Stimulated activated CD4-positive, alpha-beta T cell treated with anti-CD3 and anti-CD28 coated beads, Interleukin-4, amount 100 ng/mL, for 24 hours (primary cell): ENCODE results near the gene ST3GAL3.

Experiments
- DNase-seq: peaks from one replicate; pipeline ENCODE4 v3.0.0-alpha.2; 2020

ST3GAL3 gene

DNA sequence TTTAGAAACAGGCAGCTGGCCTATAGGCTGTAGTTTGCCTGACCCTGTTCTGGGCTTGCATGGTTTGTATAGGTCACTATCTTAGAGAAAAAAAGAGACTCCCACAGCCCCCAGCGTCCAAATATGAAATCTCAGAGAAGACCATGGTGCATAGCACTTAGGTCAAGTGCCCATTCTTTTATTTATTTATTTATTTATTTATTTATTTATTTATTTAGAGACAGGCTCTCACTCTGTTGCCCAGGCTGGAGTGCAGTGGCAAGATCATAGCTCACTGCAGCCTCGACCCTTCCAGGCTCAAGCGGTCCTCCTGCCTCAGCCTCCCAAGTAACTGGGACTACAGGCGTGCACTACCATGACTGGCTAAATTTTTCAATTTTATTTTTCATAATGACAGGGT is 175.4 kb downstream of the ST3GAL3 start:
- DNase-seq, result no peak

DNA sequence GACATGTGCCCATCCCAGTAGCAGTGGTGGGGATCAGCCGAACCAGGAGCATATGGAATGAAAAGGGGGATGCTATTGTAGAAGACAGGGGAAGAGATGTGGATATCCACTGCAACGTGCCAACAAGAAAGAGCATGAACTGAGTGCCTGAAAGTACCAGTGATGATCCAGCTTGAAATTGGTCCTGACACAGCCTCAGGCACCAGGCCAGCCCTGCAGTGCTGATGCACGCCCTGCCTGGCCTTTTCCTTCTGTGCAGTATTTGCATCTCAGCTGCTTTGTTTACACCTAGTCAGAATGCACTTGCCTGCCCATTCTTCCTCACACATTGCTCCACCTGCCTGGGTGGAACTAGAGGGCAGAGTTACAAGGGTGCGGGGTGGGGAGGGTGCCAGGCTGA is 176.0 kb downstream of the ST3GAL3 start:
- no peak for DNase-seq

DNA sequence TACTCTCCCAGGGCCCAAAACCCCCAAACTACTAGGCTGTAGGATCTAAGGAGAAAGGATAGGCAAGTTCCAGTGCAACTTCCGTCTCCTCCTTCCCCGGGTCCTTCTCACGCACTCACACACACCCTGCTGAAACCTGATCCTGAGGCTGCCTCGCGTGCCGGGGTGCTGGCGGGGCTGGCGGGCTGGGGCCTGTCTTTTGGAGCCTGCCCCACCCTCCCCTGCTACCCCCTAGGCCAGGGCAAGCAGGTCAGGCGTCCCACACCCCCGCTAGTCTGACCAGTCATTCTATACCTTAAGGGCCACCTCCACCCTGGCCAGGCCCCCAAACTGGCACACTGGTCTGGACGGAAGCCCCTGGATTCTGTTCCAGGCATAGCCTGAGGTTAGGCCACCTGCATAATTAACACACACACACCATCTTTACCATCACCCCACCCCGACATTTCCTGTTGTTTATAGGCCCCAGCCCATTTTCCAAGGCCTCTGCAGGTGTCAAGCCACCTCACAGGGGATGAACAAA is 178.0 kb downstream of the ST3GAL3 start:
- no peak for DNase-seq

DNA sequence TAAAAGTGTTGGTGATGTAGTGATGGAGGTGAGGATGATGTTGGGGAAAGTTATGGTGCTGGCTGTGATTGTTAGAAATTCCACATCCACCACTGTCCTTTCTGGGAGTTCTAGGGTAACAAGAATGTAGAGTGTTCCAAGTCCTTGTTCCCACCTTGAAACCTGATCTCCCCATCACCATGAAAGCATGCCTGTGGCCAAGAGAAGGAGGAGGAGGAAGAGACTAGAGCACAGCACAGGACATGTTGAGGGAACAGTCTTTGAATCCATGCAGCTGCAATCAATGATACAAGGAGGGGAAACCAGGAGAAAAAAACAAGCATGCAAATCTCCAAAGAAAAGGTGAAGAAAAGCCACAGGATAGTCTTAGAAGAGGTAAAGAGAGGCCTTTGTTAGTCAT is 180.4 kb downstream of the ST3GAL3 start:
- no peak for DNase-seq

DNA sequence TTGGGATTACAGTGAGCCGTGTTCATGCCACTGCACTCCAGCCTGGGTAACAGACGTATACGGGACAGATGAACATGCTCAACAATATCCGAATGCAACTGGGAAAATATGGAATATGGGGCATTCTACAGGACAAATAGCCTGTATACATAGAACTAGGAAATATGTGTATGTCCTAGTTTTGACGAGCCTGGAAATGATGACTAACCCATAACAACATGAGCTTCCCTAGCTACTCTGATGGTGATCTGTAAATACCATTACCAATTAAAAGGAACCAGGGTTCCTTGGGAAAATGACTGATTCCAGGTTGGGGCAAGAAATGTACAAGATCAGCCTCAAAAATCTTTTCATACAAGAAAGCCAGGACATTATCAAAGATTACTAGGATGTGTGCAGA is 183.5 kb downstream of the ST3GAL3 start:
- no peak for DNase-seq

DNA sequence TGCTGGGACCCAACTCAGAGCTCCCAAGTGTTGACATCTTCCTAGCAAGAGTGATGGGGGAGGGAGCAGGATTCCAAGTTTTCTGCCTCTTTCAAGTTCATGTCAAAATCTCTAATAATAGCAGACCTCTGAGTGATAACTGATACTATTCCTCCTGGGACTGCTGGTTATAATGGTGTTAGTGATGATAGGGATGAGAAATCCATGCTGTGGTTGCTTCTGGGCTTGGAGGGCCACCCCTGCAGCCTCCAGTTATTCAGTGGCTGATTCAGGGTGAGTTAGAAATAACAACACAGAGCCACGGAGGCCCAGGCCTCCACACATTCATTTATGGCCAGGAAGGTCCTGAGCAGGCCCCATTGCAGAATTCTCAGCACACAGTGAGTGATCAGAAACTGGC is 185.7 kb downstream of the ST3GAL3 start:
- DNase-seq, result no peak

DNA sequence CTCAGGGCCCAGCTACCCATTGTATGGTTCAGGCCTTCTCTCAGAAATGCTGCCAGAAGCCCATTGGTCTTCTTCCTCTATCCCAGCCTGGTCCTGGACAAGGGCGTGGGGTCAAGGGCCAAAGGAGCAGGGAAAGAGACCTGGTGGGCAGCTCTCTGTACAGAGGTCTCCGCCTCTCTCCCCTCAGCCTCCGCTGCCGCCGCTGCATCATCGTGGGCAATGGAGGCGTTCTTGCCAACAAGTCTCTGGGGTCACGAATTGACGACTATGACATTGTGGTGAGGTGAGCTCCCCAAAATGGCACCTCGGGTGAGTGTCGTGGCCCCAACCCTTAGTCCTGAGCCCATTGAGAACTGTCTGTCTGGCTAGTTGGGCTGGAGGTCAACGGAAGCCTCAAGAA is 191.6 kb downstream of the ST3GAL3 start:
- DNase-seq, result no peak

DNA sequence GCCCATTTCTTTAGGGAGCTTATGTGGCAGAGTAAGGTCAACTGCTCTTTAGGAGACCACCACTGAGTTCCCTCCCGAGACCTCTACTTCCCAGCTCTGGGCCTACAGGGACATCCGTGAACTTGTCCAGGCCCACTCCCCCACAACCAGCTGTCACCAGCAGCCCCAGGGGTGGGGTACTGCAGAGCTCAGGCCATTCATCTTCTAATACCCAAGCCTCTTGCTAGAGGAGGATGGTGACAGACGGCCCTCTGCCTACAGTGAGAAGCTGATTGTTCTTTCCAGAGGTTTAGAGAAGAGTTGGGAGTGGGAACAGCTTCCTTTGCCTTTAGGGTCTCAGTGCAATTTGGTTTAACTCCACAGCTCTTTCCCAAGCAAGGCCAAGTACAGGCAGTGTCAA is 193.1 kb downstream of the ST3GAL3 start:
- DNase-seq, result no peak

DNA sequence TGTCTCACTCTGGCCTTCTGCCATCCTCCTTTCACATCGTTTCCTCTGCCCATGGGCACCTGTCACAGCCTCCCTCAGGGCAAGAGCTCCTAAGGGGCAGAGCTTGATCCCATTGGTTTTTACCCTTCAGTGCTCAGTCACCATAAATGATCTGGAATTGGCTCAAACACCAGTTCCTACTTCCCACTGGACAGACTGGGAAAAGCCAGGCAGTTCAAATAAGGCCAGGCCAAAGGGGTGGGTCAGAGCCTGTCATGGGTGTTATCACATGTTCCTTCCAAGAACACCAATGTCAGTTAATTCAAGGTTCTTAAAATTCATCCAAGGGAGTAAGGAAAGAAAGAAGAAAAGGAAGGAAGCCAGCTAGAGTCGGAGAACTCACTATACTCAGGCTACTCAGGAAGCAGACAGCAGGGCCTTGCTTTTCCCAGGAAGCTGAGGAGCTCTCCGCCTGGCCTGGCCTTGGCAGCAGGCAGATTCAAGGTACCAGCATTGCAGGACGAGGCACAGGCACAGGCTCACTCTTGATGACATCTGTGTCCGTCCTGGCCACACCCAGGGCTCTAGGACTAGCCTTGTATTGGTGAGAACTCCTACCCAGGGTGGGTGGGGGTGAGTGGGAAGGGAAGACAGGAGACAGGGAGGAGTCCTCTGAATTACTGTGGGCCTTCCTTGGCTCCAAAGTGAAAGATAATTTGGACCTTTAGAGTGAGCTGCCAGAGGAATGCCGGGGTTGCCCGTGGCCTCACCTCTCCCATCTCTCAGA is 194.0 kb downstream of the ST3GAL3 start:
- DNase-seq, result no peak

DNA sequence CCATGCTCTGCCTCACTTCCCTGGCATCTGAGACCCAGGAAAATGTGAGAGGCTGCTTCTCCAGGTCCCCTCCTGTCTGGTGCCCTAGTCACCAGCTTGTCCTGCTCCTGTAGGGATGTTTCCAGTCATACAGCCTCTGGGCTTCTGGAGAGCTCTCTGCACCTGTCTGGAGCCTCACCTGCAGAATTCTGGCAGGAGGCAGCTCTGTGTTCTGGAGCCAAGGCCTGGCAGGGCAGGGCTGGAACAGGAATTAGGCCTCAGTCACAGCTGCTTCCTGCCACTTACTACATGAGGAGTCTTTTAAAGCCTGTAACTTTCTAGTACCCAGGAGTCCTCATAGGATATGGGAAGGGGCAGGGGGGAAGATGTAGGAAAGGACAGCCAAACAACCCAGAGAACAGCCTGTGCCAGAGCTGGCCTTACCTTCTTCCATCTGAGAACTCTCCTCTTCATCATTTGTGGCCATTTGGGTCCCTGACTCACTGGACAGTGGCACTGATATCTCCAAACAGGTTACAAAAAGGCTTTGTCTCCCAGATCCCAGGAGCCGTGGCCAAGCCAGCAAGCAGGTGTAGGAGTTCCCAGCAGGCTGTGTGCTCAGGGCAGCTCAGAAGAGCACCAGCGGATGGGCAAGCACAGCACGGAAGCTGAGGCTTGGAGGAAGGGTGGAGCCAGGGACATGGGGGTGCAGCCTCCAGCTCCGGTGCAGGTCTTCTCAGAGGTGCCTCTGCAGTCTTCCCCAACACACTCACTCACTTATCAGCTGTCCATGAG is 194.9 kb downstream of the ST3GAL3 start:
- no peak for DNase-seq

DNA sequence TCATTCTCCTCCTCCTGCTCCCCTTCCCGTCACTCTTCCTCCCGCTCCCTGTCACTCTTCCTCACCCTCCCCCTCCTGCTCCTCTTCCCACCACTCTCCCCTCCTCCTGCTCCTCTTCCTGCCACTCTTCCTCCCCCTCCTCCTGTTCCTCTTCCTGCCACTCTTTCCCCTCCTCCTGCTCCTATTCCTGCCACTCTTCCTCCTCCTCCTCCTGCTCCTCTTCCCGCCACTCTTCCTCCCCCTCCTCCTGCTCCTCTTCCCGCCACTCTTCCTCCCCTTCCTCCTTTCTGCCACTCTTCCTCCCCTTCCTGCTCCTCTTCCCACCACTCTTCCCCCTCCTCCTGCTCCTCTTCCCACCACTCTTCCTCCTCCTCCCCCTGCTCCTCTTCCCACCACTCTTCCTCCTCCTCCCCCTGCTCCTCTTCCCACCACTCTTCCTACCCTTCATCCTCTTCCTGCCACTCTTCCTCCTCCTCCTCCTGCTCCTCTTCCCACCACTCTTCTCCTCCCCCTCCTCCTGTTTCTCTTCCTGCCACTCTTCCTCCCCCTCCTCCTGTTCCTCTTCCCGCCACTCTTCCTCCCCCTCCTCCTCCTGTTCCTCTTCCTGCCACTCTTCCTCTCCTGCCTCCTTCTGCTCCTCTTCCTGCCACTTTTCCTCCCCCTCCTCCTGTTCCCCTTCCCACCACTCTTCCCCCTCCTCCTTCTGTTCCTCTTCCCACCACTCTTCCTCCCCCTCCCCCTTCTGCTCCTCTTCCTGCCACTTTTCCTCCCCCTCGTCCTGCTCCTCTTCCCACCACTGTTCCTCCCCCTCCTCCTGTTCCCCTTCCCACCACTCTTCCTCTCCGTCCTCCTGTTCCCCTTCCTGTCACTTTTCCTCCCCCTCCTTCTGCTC is 197.6 kb downstream of the ST3GAL3 start:
- no peak for DNase-seq

DNA sequence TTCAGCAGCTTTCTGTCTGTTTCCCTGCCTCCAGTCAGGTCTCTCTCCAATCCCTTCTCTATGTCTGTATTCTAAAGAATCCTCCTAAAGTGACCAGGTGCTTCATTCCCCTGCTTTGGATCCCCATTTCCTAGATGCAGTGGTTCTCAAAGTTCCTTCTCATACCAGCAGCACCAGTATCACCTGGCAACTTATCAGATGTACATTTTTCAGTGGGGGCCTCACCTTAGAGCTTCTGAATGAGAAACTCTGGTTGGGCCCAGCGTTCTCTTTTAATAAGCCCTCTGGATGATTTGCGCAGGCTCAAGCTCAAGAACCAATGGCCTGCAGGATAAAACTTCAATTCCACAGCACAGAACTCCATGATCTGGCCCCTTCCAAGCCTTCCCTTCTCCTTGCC is 200.9 kb downstream of the ST3GAL3 start:
- DNase-seq, result no peak

DNA sequence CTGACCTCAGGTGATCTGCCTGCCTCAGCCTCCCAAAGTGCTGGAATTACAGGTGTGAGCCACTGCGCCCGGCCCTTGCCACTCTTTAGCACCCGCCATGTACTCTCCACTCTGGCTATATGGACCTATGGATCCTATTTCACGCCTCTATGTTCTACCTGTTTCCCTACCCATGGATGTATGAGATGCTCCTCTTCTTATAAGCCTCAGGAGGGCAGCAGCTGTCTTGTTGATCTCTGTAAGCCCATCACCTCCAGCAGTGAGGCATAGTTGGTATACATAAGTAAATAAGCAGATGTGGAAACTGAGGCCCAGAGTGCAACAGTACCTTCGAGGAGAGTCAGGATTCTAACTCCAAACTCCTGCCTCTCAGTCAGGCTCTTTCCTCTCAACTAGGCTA is 201.5 kb downstream of the ST3GAL3 start:
- DNase-seq, result no peak

DNA sequence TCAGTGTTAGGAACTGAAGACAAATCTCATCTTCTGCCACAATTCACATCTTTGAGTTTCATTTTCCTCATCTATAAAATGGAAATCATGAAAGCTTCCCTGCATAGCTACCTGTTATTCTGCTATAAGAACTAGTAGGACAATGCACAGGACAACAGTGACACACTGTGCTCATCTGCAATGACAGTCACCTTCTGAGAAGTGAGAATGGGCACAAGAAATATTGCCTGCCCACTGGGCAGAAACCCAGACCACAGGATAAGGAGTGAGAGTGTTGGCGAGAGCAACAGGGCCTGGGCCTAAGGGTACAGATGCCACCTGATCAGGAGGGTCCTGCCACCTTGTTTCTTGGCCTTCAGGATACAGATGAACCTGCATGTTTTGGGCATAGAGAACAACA is 203.0 kb downstream of the ST3GAL3 start:
- DNase-seq, result no peak

DNA sequence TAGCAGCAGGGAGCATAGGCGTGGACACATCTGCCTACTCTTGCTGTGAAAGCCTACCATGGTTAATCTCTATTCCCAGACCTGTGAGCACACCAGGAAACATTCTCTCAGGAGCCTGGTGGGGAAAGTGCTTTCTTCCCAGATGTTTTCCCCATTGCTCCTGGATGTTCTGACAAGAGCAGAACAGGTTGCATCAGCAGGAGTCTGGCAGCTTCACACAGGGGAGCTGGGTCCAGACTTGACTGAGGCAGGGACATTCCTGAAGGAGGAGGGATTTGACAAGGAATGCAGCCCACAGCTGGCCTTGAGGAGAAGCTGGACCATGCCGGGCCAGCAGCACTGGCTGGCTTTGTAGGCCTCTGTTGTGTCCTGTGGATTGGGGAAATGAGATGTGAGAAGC is 205.3 kb downstream of the ST3GAL3 start:
- no peak for DNase-seq

DNA sequence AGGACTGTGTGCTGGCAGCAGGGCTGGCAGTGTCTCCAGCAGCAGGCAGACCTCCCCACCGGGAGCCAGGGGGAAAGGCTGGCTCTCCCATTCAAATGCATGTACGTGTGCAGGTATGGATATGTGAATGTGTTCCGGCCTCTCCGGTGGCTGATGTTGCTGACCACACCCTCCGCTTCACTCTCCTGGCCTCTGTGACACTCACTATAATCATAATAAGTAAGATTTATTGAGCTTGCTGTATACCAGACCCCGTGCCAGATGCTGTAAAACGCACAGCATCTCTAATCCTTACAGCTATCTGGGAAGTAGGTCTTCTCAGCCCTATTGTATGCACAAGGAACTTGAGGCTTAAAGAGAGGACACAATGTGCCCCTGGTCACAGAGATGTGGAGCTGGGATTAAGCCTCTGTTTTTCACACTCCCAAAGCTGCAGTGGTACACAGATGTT is 205.7 kb downstream of the ST3GAL3 start:
- DNase-seq, result no peak

DNA sequence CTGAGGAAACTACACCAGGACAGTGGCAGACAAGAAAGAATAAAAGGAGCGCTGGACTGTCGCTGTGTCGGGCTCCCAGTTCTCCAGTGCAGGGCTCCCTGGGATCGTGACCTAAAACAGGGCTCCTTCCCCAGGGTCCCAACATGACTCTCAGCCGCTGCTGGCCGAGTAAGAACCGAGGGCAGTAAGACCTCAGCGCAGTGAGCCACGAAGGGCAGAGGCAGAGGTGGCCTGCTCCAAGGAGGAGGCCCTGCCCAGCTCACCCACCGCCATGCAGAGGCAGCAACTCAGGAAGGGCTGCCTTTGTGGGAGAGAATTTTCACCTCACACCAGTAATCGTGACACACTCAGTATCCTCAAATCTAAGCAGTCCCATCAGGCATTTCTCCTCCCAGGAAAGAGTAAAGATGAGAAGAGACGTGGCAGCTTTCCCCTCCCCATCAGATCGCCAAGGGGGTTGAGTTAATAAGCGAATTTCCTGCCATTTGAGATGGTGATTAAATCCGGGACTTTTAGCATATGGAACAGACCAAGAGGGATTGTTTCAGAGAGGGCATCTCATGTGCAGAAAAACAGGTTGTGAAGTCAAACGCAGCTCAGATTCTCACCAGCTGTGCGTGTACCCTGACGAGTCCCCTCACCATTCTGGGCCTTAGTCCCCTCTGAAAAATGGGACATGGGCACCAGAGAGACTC is 206.5 kb downstream of the ST3GAL3 start:
- no peak for DNase-seq

DNA sequence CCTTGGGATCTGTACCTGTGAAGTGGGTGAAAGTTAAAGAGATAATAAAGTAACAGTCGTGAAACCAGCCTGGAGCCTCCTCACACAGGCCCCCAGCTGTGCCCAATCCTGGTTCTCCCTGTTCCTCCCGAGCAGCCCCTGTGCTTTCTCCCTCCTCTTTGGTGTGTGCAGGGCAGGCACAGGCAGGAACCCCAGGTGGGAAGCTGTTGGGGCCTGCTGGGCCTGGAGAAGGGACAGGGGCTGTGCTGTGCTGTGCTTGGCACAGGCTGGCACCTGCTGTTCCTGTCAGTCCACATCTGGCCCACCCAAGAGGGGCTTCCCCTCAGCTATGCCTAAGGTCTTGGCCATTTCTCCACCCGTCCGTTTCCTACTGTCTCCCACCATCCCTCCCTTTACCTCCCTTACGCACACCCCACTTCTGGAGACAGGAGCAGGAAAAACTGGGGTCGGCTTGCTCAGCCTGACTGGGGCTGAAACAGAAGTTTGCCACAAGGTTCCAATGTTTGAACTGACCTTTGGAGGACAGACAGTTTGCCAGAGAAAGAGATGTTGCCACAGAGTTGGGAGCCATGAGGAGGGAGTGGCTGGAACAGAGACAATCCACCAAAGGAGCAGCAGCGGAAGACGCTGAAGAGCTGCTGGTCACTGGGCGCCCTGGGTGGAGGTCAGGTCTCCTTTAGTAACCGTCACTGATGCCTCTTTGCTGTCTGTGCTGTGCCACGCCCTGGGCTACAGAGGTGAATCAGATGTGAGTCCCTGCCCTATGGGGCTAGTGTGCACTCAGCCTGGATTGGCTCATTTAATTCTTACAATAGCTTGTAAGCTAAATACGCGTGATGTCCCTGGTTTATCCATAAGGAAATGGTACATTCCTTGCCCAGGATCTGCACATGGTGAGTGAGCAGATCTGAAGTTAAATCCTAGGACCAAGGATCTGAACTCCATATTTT is 207.5 kb downstream of the ST3GAL3 start:
- DNase-seq, result no peak

DNA sequence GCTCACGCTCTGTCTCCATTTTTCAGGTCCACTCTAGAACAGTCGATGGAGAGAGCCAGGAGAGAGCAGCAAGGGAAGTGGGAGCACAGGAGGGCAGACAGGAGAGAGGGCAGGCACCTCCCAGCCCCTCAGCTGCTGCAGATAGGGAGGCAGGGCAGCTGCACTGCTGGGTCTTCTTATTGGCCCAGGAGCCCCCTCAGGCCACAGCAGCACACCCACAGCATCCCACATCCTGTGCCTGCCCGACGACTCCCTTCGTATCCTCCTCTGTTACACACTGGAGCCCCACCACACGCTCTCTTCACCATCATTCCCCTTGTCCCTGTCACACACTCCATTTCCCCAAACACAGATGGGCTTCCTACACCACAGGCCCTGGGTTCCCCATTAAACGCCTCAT is 212.6 kb downstream of the ST3GAL3 start:
- DNase-seq, result no peak

DNA sequence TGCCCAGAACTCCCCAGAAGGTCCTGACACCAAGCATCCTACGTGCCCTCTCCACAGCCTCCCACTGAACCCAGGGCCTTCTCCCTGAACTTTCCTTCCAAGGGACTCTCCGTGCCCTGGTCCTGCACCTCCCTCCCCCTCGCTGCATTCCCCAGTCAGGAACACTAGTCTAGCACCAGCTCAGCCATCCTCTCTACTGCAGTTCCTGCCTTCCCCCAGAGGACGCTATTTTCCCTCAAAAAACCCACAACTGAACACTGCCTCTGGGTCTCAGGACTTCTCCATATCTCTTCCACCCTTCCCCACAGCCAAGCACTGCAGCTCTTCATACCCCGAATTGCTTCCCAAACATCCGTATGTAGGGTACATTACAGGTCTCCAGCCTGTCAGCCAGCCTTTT is 213.7 kb downstream of the ST3GAL3 start:
- DNase-seq, result no peak

DNA sequence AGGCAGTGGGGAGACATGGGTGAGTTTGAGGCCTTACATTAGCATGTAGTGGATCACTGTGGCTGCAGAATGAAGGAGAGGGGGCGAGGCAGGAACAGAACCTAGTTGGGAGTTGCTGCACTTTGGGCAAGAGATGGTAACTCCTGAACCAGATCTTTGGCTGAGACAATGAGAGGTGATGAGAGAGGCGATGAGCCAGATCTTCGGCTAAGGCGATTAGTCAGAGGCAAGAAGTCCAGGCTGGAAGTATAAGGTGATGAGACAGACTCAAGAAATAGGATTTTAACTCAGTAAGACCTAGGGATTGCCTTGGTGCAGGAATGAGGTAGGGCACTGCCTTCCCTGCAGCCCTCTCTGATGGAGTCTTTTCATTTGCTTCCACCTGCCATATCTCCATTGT is 217.2 kb downstream of the ST3GAL3 start:
- DNase-seq, result no peak
